Endothelial cell of hepatic sinusoid (primary cell): Measurements from ENCODE around the gene HDAC8.
"Not testable (repeated sequence)": the region's sequence is repeated elsewhere in the genome, so short reads cannot be mapped to it uniquely, and the experiment has no call there.

Source experiments
- in situ Hi-C: cut with HindIII; loops from 2 replicates; pipeline ENCODE4 v1.10.0; 2017; ENCODE audit warnings: low sequenced_read_pairs

HDAC8 gene

GRCh38 chrX:72340041-72340440 is 232.6 kb downstream of the HDAC8 start:
- in situ Hi-C loops: loop anchor here (10.0 kb wide), 1 partner anchor 65 kb away; no protein-coding TSS in a partner anchor

GRCh38 chrX:72330131-72330530 is 242.5 kb downstream of the HDAC8 start:
- in situ Hi-C loops: no loop called here

- in situ Hi-C loops: no loop called here
Measured at GRCh38 chrX:72326605-72327300, 245.9 kb downstream of the HDAC8 start.

- in situ Hi-C loops: not testable (repeated sequence)
Measured at GRCh38 chrX:72319651-72320050, 253.0 kb downstream of the HDAC8 start.

GRCh38 chrX:72317139-72317538 is 255.5 kb downstream of the HDAC8 start:
- in situ Hi-C loops: no loop called here

GRCh38 chrX:72316408-72317110 is 256.1 kb downstream of the HDAC8 start:
- in situ Hi-C loops: no loop called here

- in situ Hi-C loops: no loop called here
Measured at GRCh38 chrX:72314881-72315280, 257.8 kb downstream of the HDAC8 start.

GRCh38 chrX:72313707-72314641 is 258.7 kb downstream of the HDAC8 start:
- in situ Hi-C loops: no loop called here

GRCh38 chrX:72312311-72312940 is 260.2 kb downstream of the HDAC8 start:
- in situ Hi-C loops: no loop called here

- in situ Hi-C loops: no loop called here
Measured at GRCh38 chrX:72309297-72310071, 263.2 kb downstream of the HDAC8 start.

GRCh38 chrX:72308566-72309296 is 263.9 kb downstream of the HDAC8 start:
- in situ Hi-C loops: no loop called here

GRCh38 chrX:72308209-72308565 is 264.5 kb downstream of the HDAC8 start:
- in situ Hi-C loops: no loop called here

- in situ Hi-C loops: no loop called here
Measured at GRCh38 chrX:72307646-72308051, 265.0 kb downstream of the HDAC8 start.

GRCh38 chrX:72306851-72307645 is 265.6 kb downstream of the HDAC8 start:
- in situ Hi-C loops: no loop called here

GRCh38 chrX:72306085-72306801 is 266.4 kb downstream of the HDAC8 start:
- in situ Hi-C loops: no loop called here

GRCh38 chrX:72305286-72306084 is 267.2 kb downstream of the HDAC8 start, which contains the start of gene CITED1:
Gene CITED1, minus strand, starts transcription at chrX:72305914. Its CDS starts 3,045 bp downstream, at chrX:72302869.
- in situ Hi-C loops: no loop called here

- in situ Hi-C loops: no loop called here
Measured at GRCh38 chrX:72304877-72305276, 267.8 kb downstream of the HDAC8 start.
